Mesenchymal stem cell (in vitro differentiated cells and primary cell): ENCODE data around the gene PLXNB2.

Experiments
- DNase-seq: peaks from one replicate; pipeline ENCODE4 v3.0.0-alpha.2; 2013
- H2AFZ ChIP-seq: one replicate; pipeline ENCODE4 v1.6.1; 2013; ENCODE audit warnings: low read depth, mild to moderate bottlenecking, control low read depth, inconsistent platforms, low read length, moderate library complexity
- H2AK5ac ChIP-seq: 2 replicates; pipeline ENCODE4 v1.6.1; 2013; ENCODE audit warnings: low read length, moderate library complexity, mild to moderate bottlenecking, inconsistent platforms; ENCODE audit not compliant: severe bottlenecking
- H2BK120ac ChIP-seq: one replicate; pipeline ENCODE4 v1.6.1; 2013; ENCODE audit warnings: low read depth, mild to moderate bottlenecking, inconsistent platforms, low read length, moderate library complexity
- H2BK12ac ChIP-seq, 2 experiments: one replicate each; pipeline ENCODE4 v1.6.1; 2013; ENCODE audit warnings: inconsistent platforms in 2 of 2, low read length in 2 of 2, mild to moderate bottlenecking in 2 of 2, moderate library complexity in 2 of 2, control low read depth in 1 of 2
- H2BK15ac ChIP-seq: one replicate; pipeline ENCODE4 v1.6.1; 2013; ENCODE audit warnings: mild to moderate bottlenecking, low read depth, inconsistent platforms; ENCODE audit not compliant: poor library complexity, severe bottlenecking
- H2BK5ac ChIP-seq: 2 replicates; pipeline ENCODE4 v1.6.1; 2013; ENCODE audit warnings: low read depth, mild to moderate bottlenecking, low read length, control low read depth, inconsistent platforms; ENCODE audit not compliant: poor library complexity, severe bottlenecking
- H3K14ac ChIP-seq, 2 experiments: one replicate each; pipeline ENCODE4 v1.6.1; 2013; ENCODE audit warnings: inconsistent platforms in 2 of 2, low read length in 2 of 2, control low read depth in 1 of 2, mild to moderate bottlenecking in 1 of 2, moderate library complexity in 1 of 2
- H3K18ac ChIP-seq, 2 experiments: one replicate each; pipeline ENCODE4 v1.6.1; 2013; ENCODE audit warnings: inconsistent platforms in 2 of 2, low read length in 2 of 2, control low read depth in 1 of 2, low read depth in 1 of 2, mild to moderate bottlenecking in 1 of 2
- H3K23ac ChIP-seq, 2 experiments: one replicate each; pipeline ENCODE4 v1.6.1; 2013; ENCODE audit warnings: inconsistent platforms in 2 of 2, low read length in 2 of 2, mild to moderate bottlenecking in 2 of 2, moderate library complexity in 2 of 2, control low read depth in 1 of 2
- H3K27ac ChIP-seq: 2 replicates; pipeline ENCODE4 v1.5.1; 2013; ENCODE audit warnings: mild to moderate bottlenecking, moderate library complexity, low read length, control low read depth, inconsistent platforms; ENCODE audit not compliant: poor library complexity, severe bottlenecking
- H3K27me3 ChIP-seq, 2 experiments: 2 replicates each; pipeline versions ENCODE4 v1.6.1 to v1.7.0; 2013; ENCODE audit warnings: low read length in 2 of 2, mild to moderate bottlenecking in 2 of 2, moderate library complexity in 2 of 2, control low read depth in 1 of 2, inconsistent platforms in 1 of 2; ENCODE audit not compliant: control insufficient read depth in 1 of 2, insufficient read depth in 1 of 2
- H3K36me3 ChIP-seq, 2 experiments: 2 replicates each; pipeline versions ENCODE4 v1.6.1 to v1.7.0; 2013; ENCODE audit warnings: low read length in 2 of 2, control low read depth in 1 of 2, inconsistent platforms in 1 of 2, low read depth in 1 of 2, mild to moderate bottlenecking in 1 of 2; ENCODE audit not compliant: insufficient read depth in 2 of 2, control insufficient read depth in 1 of 2
- H3K4ac ChIP-seq, 2 experiments: one replicate each; pipeline ENCODE4 v1.6.1; 2013; ENCODE audit warnings: inconsistent platforms in 2 of 2, low read length in 2 of 2, mild to moderate bottlenecking in 2 of 2, moderate library complexity in 2 of 2, control low read depth in 1 of 2, low read depth in 1 of 2
- H3K4me1 ChIP-seq: 2 replicates; pipeline ENCODE4 v1.6.1; 2013; ENCODE audit warnings: low read depth, low read length, control low read depth; ENCODE audit not compliant: control insufficient read depth, insufficient read depth
- H3K4me2 ChIP-seq: 2 replicates; pipeline ENCODE4 v1.6.1; 2013; ENCODE audit warnings: low read length, mild to moderate bottlenecking, inconsistent platforms; ENCODE audit not compliant: poor library complexity, severe bottlenecking
- H3K4me3 ChIP-seq, 2 experiments: 2 replicates each; pipeline versions ENCODE4 v1.5.1 to v1.7.0; 2013; ENCODE audit warnings: low read length in 2 of 2, mild to moderate bottlenecking in 2 of 2, control low read depth in 1 of 2, low read depth in 1 of 2; ENCODE audit not compliant: insufficient read depth in 1 of 2
- H3K79me1 ChIP-seq: replicated peaks from 2 replicates; pipeline ENCODE4 v1.6.1; 2013; ENCODE audit warnings: mild to moderate bottlenecking, control low read depth, low read length, inconsistent platforms; ENCODE audit not compliant: poor library complexity, severe bottlenecking
- H3K9ac ChIP-seq: 2 replicates; pipeline ENCODE4 v1.7.0; 2013; ENCODE audit warnings: mild to moderate bottlenecking, low read length, moderate library complexity
- H3K9me3 ChIP-seq: 2 replicates; pipeline ENCODE4 v1.7.0; 2013; ENCODE audit warnings: mild to moderate bottlenecking, low read length; ENCODE audit not compliant: control insufficient read depth
- H4K8ac ChIP-seq: one replicate; pipeline ENCODE4 v1.6.1; 2013; ENCODE audit warnings: inconsistent platforms, mild to moderate bottlenecking, low read length, moderate library complexity
- H4K91ac ChIP-seq: one replicate; pipeline ENCODE4 v1.6.1; 2013; ENCODE audit warnings: mild to moderate bottlenecking, low read length, inconsistent platforms
- WGBS: methylation state at CpG from one replicate; pipeline ENCODE4 v1.1.7; 2013; ENCODE audit warnings: mixed read lengths; 5-methylcytosine and 5-hydroxymethylcytosine counted together

The PLXNB2 gene

DNA sequence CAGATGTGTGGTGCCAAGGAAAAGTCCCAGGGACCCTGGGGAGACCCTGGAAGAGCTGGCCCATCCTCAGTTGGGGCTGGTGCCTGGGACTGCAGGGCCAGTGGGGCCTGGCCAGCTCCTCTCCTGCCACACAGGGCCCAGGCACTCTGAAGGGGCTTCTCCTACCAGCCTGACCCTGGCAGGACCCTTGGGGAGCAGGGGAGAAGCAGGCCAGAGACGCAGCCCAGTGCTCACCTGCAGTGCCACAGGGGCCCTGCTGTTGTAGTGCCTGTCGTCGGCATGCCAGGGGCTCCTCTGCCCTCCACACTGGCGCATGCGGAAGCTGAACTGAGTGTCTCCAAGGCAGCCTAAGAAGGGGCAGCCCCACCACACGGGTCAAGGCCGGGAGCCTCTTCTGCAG is 10.2 kb upstream of the PLXNB2 start:
- Histone ChIP-seq H3K79me1 (peaks cover 3% of the 10 kb centered on the region), H3K27me3 (no peaks in the 10 kb centered on the region), H2BK12ac (no peak overlapping the region), H3K4me3 (no peak overlapping the region), H3K9ac (no peak overlapping the region), H2BK120ac (no peak overlapping the region), H2BK5ac (no peak overlapping the region), H3K14ac (peak overlapping the region in 1 of 2 experiments; percentile 26), H4K8ac (peak overlapping the region; percentile 9), H3K36me3 (peaks cover 0 to 18% of the 10 kb centered on the region in 2 experiments), H3K18ac (no peak overlapping the region), H4K91ac (no peak overlapping the region), H2BK15ac (no peak overlapping the region), H3K4me2 (no peak overlapping the region), H3K23ac (no peak overlapping the region), H3K4me1 (peaks cover 10% of the 10 kb centered on the region), H3K9me3 (no peaks in the 10 kb centered on the region), H3K27ac (no peak overlapping the region), H3K4ac (no peak overlapping the region), H2AFZ (no peak overlapping the region), H2AK5ac (peak overlapping the region; percentile 34)
- WGBS, result 93% methylated on average over 7 of the region's 7 CpGs
- DNase-seq, result no peak

DNA sequence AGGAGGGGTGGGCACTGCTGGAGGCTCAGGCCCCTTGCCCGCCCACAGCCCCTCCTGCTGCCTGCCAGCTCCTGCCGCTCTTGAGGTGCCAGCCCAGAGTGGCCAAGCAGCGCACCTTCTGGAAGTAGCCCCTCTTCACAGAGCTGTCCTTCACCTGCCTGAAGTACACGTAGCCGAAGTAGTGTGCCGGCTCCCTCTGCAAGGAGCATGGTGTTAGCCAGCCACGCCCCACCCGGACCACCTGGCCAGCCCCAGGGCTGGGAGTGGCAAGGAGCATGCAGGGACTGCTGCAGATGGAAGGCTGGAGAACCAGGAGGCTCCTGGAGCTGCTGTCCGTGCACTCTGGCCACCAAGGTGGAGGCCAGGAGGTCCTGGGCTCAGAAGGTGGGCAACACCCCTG is 9.7 kb upstream of the PLXNB2 start:
- Histone ChIP-seq H2BK15ac (peak overlapping the region; percentile 20), H2BK120ac (no peak overlapping the region), H4K91ac (no peak overlapping the region), H3K14ac (no peak overlapping the region), H3K27ac (no peak overlapping the region), H2BK5ac (no peak overlapping the region), H3K9me3 (no peaks in the 10 kb centered on the region), H3K9ac (no peak overlapping the region), H3K18ac (no peak overlapping the region), H2BK12ac (no peak overlapping the region), H3K36me3 (peaks cover 0 to 20% of the 10 kb centered on the region in 2 experiments), H3K23ac (no peak overlapping the region), H2AFZ (no peak overlapping the region), H3K27me3 (no peaks in the 10 kb centered on the region), H4K8ac (no peak overlapping the region), H3K4me2 (no peak overlapping the region), H3K79me1 (peaks cover 3% of the 10 kb centered on the region), H3K4ac (peak overlapping the region in 1 of 2 experiments; percentile 58), H2AK5ac (no peak overlapping the region), H3K4me3 (no peak overlapping the region), H3K4me1 (peaks cover 11% of the 10 kb centered on the region)
- WGBS, result 82% methylated on average over 9 of the region's 9 CpGs
- DNase-seq, result no peak

DNA sequence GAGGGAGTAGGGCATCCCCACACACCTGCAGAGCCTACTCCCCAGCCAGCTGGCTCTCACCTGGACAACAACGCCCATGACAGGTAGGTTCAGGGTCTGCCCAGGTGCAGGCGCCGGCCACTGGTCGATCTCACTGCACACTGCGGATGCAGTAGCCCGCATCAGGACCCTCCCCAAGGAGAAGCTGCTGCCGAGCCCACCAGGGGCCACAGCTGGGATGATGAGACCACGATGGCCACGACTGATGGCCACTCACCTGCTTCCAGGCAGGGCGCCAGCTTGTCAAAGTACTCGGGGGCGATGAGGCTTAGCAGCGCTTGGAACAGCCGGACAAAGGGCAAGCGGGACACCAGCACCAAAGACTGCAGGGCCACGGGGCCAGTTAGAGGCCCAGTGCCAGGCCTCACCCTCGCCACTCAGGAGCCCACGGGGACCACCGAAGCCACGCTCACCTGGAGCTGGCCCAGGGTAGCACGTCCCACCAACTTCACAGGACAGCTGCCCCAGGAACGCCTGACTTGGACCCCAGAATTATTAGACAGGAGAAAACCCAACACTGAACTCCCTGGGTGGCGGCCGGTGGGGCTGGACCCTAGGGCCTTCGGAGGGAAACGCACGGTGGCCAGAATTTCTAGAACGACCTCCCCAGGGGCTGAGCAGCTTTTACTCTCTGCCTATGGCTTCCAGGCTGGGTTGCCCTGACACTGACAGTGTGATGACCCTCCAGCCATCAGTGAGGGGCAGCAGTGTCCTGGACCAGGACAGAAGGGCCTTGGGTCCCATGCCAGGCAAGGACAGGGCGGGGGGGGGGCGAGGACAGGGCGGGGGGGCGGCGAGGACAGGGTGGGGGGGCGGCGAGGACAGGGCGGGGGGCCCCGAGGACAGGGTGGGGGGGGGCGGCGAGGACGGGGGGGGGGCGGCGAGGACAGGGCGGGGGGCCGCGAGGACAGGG is 8.9 kb upstream of the PLXNB2 start:
- Histone ChIP-seq H3K9ac (no peak overlapping the region), H3K27ac (no peak overlapping the region), H3K9me3 (no peaks in the 10 kb centered on the region), H3K4ac (no peak overlapping the region), H3K27me3 (no peaks in the 10 kb centered on the region), H2AK5ac (no peak overlapping the region), H4K8ac (no peak overlapping the region), H3K79me1 (peaks cover 3% of the 10 kb centered on the region), H2BK12ac (no peak overlapping the region), H3K4me1 (peaks cover 17% of the 10 kb centered on the region), H2BK5ac (no peak overlapping the region), H4K91ac (no peak overlapping the region), H2BK120ac (no peak overlapping the region), H2BK15ac (no peak overlapping the region), H3K4me2 (no peak overlapping the region), H3K23ac (no peak overlapping the region), H3K36me3 (peaks cover 0 to 26% of the 10 kb centered on the region in 2 experiments), H3K4me3 (no peak overlapping the region), H2AFZ (no peak overlapping the region), H3K14ac (no peak overlapping the region), H3K18ac (no peak overlapping the region)
- no peak for DNase-seq
- WGBS, result 94% methylated on average over 28 of the region's 45 CpGs

DNA sequence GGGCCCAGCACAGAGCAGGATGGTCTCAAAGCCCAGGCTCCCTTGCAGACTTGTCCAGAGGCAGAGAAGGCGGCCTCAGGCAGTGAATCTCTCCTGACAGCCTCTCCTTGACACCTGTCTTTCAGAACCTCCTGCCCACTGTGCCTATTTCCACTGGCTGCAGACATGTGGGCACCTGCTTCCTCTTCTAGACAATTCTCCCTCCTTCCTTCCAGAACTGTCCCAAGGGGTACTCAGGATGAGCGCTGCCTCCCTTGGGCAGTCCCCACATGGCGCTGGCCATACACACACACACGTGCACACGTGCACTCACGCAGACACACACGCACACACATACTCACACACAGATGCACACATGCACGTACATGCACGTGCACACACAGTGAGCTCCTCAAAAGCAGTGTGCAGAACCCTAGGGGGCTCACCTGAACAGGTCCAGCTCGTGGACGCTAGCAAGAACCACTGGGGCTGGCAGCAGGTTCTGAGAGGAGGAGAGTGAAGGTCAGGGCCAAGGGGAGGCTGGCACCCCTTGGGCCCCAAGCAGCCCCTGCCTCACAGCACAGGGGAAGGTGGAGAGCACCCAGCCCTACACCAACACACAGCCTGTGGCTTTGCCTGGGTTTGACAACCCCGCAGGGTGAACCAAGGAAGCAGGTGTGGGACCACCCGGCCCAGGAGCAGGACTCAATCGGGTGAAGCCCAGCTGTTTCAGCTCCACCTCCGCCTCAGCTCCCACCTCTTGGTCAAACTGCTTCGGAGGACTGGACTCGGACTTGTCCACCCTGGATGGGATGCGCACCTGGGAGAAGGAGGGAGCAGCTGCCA is 8.1 kb upstream of the PLXNB2 start:
- Histone ChIP-seq H3K4me1 (peaks cover 17% of the 10 kb centered on the region), H2AK5ac (no peak overlapping the region), H2BK15ac (no peak overlapping the region), H3K36me3 (peaks cover 0 to 21% of the 10 kb centered on the region in 2 experiments), H2AFZ (no peak overlapping the region), H3K4ac (peak overlapping the region in 1 of 2 experiments; percentile 24), H2BK120ac (no peak overlapping the region), H4K8ac (no peak overlapping the region), H3K27ac (no peak overlapping the region), H3K9me3 (no peaks in the 10 kb centered on the region), H4K91ac (no peak overlapping the region), H2BK5ac (no peak overlapping the region), H3K14ac (no peak overlapping the region), H2BK12ac (no peak overlapping the region), H3K27me3 (no peaks in the 10 kb centered on the region), H3K4me2 (no peak overlapping the region), H3K79me1 (peaks cover 1% of the 10 kb centered on the region), H3K18ac (no peak overlapping the region), H3K9ac (no peak overlapping the region), H3K23ac (no peak overlapping the region), H3K4me3 (no peak overlapping the region)
- WGBS, result 94% methylated on average over 17 of the region's 18 CpGs
- no peak for DNase-seq
